K562 (cell line): ENCODE results near the gene MYCBPAP. TPM values are rescaled to one million over a fixed set of nuclear protein-coding genes. Genes with fewer than 3 reads are reported as not detected.

Experiments
- ATF7 ChIP-seq: fragments of 450-650 bp; IDR thresholded peaks from 2 replicates; pipeline ENCODE4 v1.7.1; 2014; ENCODE audit warnings: mild to moderate bottlenecking, moderate library complexity
- CBX5 ChIP-seq: IDR thresholded peaks from 2 replicates; pipeline ENCODE4 v1.6.1; 2014; ENCODE audit warnings: low read depth, borderline replicate concordance
- CC2D1A ChIP-seq: fragments of 450-650 bp; IDR thresholded peaks from 2 replicates; pipeline ENCODE4 v1.6.1; 2017; ENCODE audit warnings: mild to moderate bottlenecking
- CUX1 ChIP-seq: fragments of 200-800 bp; sonication (Bioruptor generic); IDR thresholded peaks from 2 replicates; pipeline ENCODE4 v1.6.1; 2016; ENCODE audit warnings: missing genetic modification characterization, missing compliant biosample characterization
- ELF2 ChIP-seq: fragments of 250-450 bp; sonication (Bioruptor Pico); IDR thresholded peaks from 2 replicates; pipeline ENCODE4 v1.5.0; 2021; ENCODE audit warnings: mild to moderate bottlenecking
- HMBOX1 ChIP-seq: sonication (generic); IDR thresholded peaks from 2 replicates; pipeline ENCODE4 v1.6.1; 2016
- HSF4 ChIP-seq: fragments of 250-450 bp; sonication (Bioruptor Pico); IDR thresholded peaks from 2 replicates; pipeline ENCODE4 v2.1.2; 2022; ENCODE audit warnings: mild to moderate bottlenecking, moderate library complexity, borderline replicate concordance
- KDM5B ChIP-seq: fragments of 200-600 bp; sonication (generic); IDR thresholded peaks from 2 replicates; pipeline ENCODE4 v1.6.1; 2012; ENCODE audit warnings: low read depth, mild to moderate bottlenecking, moderate library complexity, low read length, control low read depth, inconsistent platforms; ENCODE audit not compliant: insufficient replicate concordance
- NCOA1 ChIP-seq: fragments of 450-650 bp; IDR thresholded peaks from 2 replicates; pipeline ENCODE4 v1.6.1; 2016; ENCODE audit warnings: low read depth
- NCOA4 ChIP-seq: fragments of 450-650 bp; IDR thresholded peaks from 2 replicates; pipeline ENCODE4 v1.6.1; 2018; ENCODE audit warnings: mild to moderate bottlenecking; ENCODE audit not compliant: partially characterized antibody
- PURB ChIP-seq: sonication (generic); formaldehyde crosslinking; IDR thresholded peaks from 2 replicates; pipeline ENCODE4 v1.9.0; 2021; ENCODE audit warnings: low read depth, mild to moderate bottlenecking, missing genetic modification reagents
- RAD51 ChIP-seq: fragments of 450-650 bp; IDR thresholded peaks from 2 replicates; pipeline ENCODE4 v1.7.1; 2016; ENCODE audit warnings: low read depth, mild to moderate bottlenecking, borderline replicate concordance
- YY1 ChIP-seq, 3 experiments: IDR thresholded peaks; 2 replicates each; pipeline ENCODE4 v1.6.1; 2011; ENCODE audit warnings: low read length in 2 of 3, mild to moderate bottlenecking in 2 of 3, moderate library complexity in 2 of 3, borderline replicate concordance in 1 of 3, control low read depth in 1 of 3, low read depth in 1 of 3; ENCODE audit not compliant: insufficient read depth in 3 of 3, insufficient replicate concordance in 2 of 3, control insufficient read depth in 1 of 3, insufficient read length in 1 of 3; ENCODE audit errors: extremely low read depth in 1 of 3
- ZNF445 ChIP-seq: fragments of 250-450 bp; sonication (Bioruptor Pico); IDR thresholded peaks from 2 replicates; pipeline ENCODE4 v1.4.0; 2020; ENCODE audit warnings: low read depth, mild to moderate bottlenecking, moderate library complexity
- polyA plus RNA-seq, 8 experiments: library from polyadenylated mRNA; depleted of rRNA in 4 of 8; stranded (reverse) in 5 of 8; unstranded in 3 of 8; fragments of >200 nt; fragmentation: Nextera tagmentation in 2 of 8; fragmentation: Illumina TruSeq in 1 of 8; extraction: Ambion mirVana in 2 of 8; extraction: Trizol in 1 of 8; gene quantifications; 2 replicates each; pipeline versions ENCODE4 v1.2.1 to v1.2.3, GENCODE V29; 2011 to 2014; ENCODE audit warnings: inconsistent platforms in 1 of 8, missing spikeins in 1 of 8
- total RNA-seq, 7 experiments: library from RNA; depleted of rRNA in 6 of 7; stranded (reverse); fragments of >200 nt in 6 of 7; fragmentation: Illumina TruSeq in 2 of 7; extraction: Trizol in 2 of 7; gene quantifications; 2 replicates each; pipeline versions ENCODE4 v1.2.1 to v1.2.3, GENCODE V29; 2011 to 2021; ENCODE audit warnings: low replicate concordance in 1 of 7
- TF ChIP-seq, protein P1 (sequence below), 2 experiments: fragments of 450-650 bp; conservative IDR thresholded peaks; 2 replicates each; pipeline ENCODE4 v1.6.1; 2017; ENCODE audit warnings: mild to moderate bottlenecking in 2 of 2, moderate library complexity in 2 of 2

The MYCBPAP gene
- total and polyA plus RNA-seq, 9 of the 15 experiments (the other 6 are each of a cell fraction or from before 2014, with no cell fraction given) = not detected

- no peak for TF ChIP-seq CUX1 (CRISPR knock-in tag)
- 0 out of 2 replicates have a peak, but pooled peaks have one; percentile 1 for TF ChIP-seq RAD51
- TF ChIP-seq HMBOX1 = no peak
- TF ChIP-seq ELF2 (CRISPR knock-in tag) = no peak
- no peak for TF ChIP-seq PURB (CRISPR knock-in tag)
- TF ChIP-seq ATF7 = no peak
- TF ChIP-seq YY1 (IDR thresholded peaks at IDR 0.05; ENCODE audit: borderline replicate concordance in 1 of 3, control insufficient read depth in 1 of 3, extremely low read depth in 1 of 3, insufficient read depth in 3 of 3, insufficient read length in 1 of 3, insufficient replicate concordance in 2 of 3, low read depth in 1 of 3, low read length in 2 of 3) = no peak
- TF ChIP-seq NCOA1 = no peak
- no peak for TF ChIP-seq CBX5
- no peak for TF ChIP-seq KDM5B
- TF ChIP-seq, protein P1, sequence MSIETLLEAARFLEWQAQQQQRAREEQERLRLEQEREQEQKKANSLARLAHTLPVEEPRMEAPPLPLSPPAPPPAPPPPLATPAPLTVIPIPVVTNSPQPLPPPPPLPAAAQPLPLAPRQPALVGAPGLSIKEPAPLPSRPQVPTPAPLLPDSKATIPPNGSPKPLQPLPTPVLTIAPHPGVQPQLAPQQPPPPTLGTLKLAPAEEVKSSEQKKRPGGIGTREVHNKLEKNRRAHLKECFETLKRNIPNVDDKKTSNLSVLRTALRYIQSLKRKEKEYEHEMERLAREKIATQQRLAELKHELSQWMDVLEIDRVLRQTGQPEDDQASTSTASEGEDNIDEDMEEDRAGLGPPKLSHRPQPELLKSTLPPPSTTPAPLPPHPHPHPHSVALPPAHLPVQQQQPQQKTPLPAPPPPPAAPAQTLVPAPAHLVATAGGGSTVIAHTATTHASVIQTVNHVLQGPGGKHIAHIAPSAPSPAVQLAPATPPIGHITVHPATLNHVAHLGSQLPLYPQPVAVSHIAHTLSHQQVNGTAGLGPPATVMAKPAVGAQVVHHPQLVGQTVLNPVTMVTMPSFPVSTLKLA (conservative IDR thresholded peaks at IDR 0.05) = no peak
- 0 out of 2 replicates have a peak, but pooled peaks have one; percentile 13 for TF ChIP-seq CC2D1A
- no peak for TF ChIP-seq ZNF445 (CRISPR knock-in tag)
- 0 out of 2 replicates have a peak, but pooled peaks have one; percentile 26 for TF ChIP-seq HSF4
- no peak for TF ChIP-seq NCOA4
These were observed 38.4 kb downstream of the MYCBPAP start (continued) for GRCh38 chr17:50546701-50547034.
